ENCODE measurements around the gene LMX1B. TPM values are rescaled to one million over a fixed set of nuclear protein-coding genes. Genes with fewer than 3 reads are reported as not detected.

LMX1B gene
- total and polyA plus RNA-seq, 2 donors (not counting 1 experiment from before 2014, with no cell fraction given): not detected

DNA sequence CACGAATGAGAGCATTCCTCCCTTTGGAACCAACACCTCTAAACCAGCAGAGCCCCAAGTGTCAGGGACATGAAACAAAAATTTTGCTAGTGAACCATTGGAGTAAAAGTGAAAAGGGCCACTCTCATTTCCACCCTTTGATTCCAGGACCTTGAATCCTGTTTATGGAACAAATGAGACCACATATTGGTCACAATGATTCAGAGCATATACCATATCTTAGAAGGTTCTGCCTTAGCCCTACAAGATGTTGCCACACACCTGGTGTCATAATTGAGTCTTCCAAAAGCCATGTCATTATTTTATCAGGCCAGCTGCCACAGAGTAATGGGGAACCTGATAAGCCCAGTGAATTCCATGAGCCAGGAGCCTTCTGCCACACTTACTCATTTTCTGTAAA, 124.8 kb downstream of the LMX1B start:
- Histone ChIP-seq H3K4me2 (ENCODE audit: extremely low read depth, insufficient read depth, low read length) (no peak overlapping the region), H2AFZ (ENCODE audit: low read length) (no peak overlapping the region), H3K9ac (ENCODE audit: insufficient read depth, low read length) (no peak overlapping the region), H3K36me3 (ENCODE audit: control insufficient read depth, insufficient read depth, low read length) (no peaks in the 10 kb centered on the region), H3K27ac (ENCODE audit: insufficient read depth, low read length) (no peak overlapping the region), H3K4me1 (ENCODE audit: control insufficient read depth, extremely low read depth, insufficient read depth, low read length) (no peaks in the 10 kb centered on the region), H4K20me1 (ENCODE audit: control insufficient read depth, extremely low read depth, insufficient read depth, low read length) (no peaks in the 10 kb centered on the region), H3K79me2 (ENCODE audit: control insufficient read depth, insufficient read depth, low read length) (no peaks in the 10 kb centered on the region), H3K27me3 (ENCODE audit: control insufficient read depth, insufficient read depth, low read length) (peaks cover 2% of the 10 kb centered on the region), H3K4me3 (replicated peaks in 1 of 4; ENCODE audit: control extremely low read depth in 1 of 4, insufficient read depth in 1 of 4, low read depth in 3 of 4, low read length in 4 of 4) (no peak overlapping the region), H3K9me3 (ENCODE audit: control insufficient read depth, insufficient read depth, low read depth, low read length) (no peaks in the 10 kb centered on the region)
- TF ChIP-seq EZH2 (IDR thresholded peaks at IDR 0.05; ENCODE audit: low read length, missing control alignments): no peak
- TF ChIP-seq, protein P1, sequence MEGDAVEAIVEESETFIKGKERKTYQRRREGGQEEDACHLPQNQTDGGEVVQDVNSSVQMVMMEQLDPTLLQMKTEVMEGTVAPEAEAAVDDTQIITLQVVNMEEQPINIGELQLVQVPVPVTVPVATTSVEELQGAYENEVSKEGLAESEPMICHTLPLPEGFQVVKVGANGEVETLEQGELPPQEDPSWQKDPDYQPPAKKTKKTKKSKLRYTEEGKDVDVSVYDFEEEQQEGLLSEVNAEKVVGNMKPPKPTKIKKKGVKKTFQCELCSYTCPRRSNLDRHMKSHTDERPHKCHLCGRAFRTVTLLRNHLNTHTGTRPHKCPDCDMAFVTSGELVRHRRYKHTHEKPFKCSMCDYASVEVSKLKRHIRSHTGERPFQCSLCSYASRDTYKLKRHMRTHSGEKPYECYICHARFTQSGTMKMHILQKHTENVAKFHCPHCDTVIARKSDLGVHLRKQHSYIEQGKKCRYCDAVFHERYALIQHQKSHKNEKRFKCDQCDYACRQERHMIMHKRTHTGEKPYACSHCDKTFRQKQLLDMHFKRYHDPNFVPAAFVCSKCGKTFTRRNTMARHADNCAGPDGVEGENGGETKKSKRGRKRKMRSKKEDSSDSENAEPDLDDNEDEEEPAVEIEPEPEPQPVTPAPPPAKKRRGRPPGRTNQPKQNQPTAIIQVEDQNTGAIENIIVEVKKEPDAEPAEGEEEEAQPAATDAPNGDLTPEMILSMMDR (conservative IDR thresholded peaks at IDR 0.05 in 1 of 2, IDR thresholded peaks at IDR 0.05 in 1 of 2; ENCODE audit: low read depth in 1 of 2, low read length in 2 of 2): no peak
- DNase-seq (ENCODE audit: low read depth in 2 of 2): no peak

DNA sequence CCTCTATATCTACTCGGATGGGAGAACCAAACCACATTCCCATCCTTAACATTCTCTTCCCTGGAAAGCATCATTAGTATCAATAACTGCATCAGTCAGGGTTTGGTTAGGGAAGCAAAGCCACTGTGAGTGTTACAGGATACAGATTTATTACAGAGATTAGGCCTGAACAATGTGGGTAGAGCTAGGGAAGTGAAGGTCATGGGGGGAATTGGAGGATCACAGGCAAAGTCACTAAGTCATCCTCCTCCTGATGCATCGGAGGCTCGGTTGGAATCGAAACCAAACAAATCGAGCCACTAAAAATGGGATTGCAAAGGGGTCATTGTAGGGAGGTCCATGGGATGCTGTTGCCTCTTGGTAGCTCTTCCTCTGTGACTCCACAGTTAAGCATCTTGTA, 129.3 kb downstream of the LMX1B start:
- Histone ChIP-seq H3K9ac (ENCODE audit: insufficient read depth, low read length) (no peak overlapping the region), H3K4me1 (ENCODE audit: control insufficient read depth, extremely low read depth, insufficient read depth, low read length) (no peaks in the 10 kb centered on the region), H2AFZ (ENCODE audit: low read length) (no peak overlapping the region), H3K4me2 (ENCODE audit: extremely low read depth, insufficient read depth, low read length) (no peak overlapping the region), H3K9me3 (ENCODE audit: control insufficient read depth, insufficient read depth, low read depth, low read length) (no peaks in the 10 kb centered on the region), H3K27me3 (ENCODE audit: control insufficient read depth, insufficient read depth, low read length) (peaks cover 5% of the 10 kb centered on the region), H3K4me3 (replicated peaks in 1 of 4; ENCODE audit: control extremely low read depth in 1 of 4, insufficient read depth in 1 of 4, low read depth in 3 of 4, low read length in 4 of 4) (no peak overlapping the region), H3K27ac (ENCODE audit: insufficient read depth, low read length) (no peak overlapping the region), H3K79me2 (ENCODE audit: control insufficient read depth, insufficient read depth, low read length) (no peaks in the 10 kb centered on the region), H3K36me3 (ENCODE audit: control insufficient read depth, insufficient read depth, low read length) (no peaks in the 10 kb centered on the region), H4K20me1 (ENCODE audit: control insufficient read depth, extremely low read depth, insufficient read depth, low read length) (no peaks in the 10 kb centered on the region)
- DNase-seq (ENCODE audit: low read depth in 2 of 2): no peak
- no peak for TF ChIP-seq EZH2 (IDR thresholded peaks at IDR 0.05; ENCODE audit: low read length, missing control alignments)
- TF ChIP-seq, protein P1 (conservative IDR thresholded peaks at IDR 0.05 in 1 of 2, IDR thresholded peaks at IDR 0.05 in 1 of 2; ENCODE audit: low read depth in 1 of 2, low read length in 2 of 2): no peak

DNA sequence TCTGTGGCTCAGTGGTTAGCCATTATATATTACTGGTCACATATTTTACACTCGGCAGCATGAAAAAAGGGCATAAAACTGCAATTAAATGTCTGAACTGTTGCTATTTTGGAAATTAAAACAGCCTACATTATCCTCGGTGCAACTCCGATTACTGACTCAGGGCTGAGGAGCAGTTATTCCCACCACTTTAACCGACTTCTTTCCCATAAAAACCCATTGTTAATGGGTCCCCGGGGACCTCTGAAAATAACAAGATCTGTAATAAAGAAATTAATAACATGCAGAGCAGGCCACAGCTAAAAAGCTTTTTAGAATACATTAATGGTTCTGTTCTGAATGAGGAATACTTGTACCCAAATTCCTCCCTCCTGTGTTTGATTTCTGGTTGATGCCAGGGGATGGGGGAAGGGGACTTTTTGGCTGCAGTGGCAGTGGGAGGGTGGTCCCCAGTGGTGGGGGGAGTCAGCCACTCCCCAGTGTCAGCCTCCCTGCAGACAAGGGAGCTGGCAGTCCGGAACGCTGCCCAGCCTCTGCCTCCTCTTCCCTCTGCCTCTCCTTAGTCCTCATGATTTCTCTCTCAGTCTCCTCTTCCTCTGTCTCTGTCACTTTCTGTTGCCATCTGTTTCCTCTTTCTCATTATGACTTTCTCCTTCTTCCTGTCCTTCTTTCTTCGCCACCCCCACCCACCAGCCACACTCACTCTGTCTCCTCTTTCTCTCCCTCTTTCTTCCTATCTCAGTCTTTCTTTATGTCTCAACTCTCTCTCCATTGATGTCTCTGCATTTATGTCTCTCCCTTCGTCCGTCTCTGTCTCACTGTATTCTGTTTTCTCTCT, 132.1 kb downstream of the LMX1B start:
- H3K4me1 ChIP-seq (ENCODE audit: control insufficient read depth, extremely low read depth, insufficient read depth, low read length): no peaks in the 10 kb centered on the region
- H3K27ac ChIP-seq (ENCODE audit: insufficient read depth, low read length): no peak overlapping the region
- H3K9me3 ChIP-seq (ENCODE audit: control insufficient read depth, insufficient read depth, low read depth, low read length): no peaks in the 10 kb centered on the region
- peaks cover 5% of the 10 kb centered on the region for H3K27me3 ChIP-seq (ENCODE audit: control insufficient read depth, insufficient read depth, low read length)
- no peak for DNase-seq (ENCODE audit: low read depth in 2 of 2)
- no peaks in the 10 kb centered on the region for H4K20me1 ChIP-seq (ENCODE audit: control insufficient read depth, extremely low read depth, insufficient read depth, low read length)
- no peak overlapping the region for H3K4me3 ChIP-seq (replicated peaks in 1 of 4; ENCODE audit: control extremely low read depth in 1 of 4, insufficient read depth in 1 of 4, low read depth in 3 of 4, low read length in 4 of 4)
- H3K36me3 ChIP-seq (ENCODE audit: control insufficient read depth, insufficient read depth, low read length): no peaks in the 10 kb centered on the region
- H2AFZ ChIP-seq (ENCODE audit: low read length): no peak overlapping the region
- TF ChIP-seq EZH2 (IDR thresholded peaks at IDR 0.05; ENCODE audit: low read length, missing control alignments): no peak
- TF ChIP-seq, protein P1 (conservative IDR thresholded peaks at IDR 0.05 in 1 of 2, IDR thresholded peaks at IDR 0.05 in 1 of 2; ENCODE audit: low read depth in 1 of 2, low read length in 2 of 2): no peak
- H3K9ac ChIP-seq (ENCODE audit: insufficient read depth, low read length): no peak overlapping the region
- no peaks in the 10 kb centered on the region for H3K79me2 ChIP-seq (ENCODE audit: control insufficient read depth, insufficient read depth, low read length)
- no peak overlapping the region for H3K4me2 ChIP-seq (ENCODE audit: extremely low read depth, insufficient read depth, low read length)

Other genes with a start within 250 kb of the LMX1B start
- gene ZBTB43, start 191.1 kb downstream of the LMX1B start, total RNA-seq: 11.0 and 12.6 TPM in 2 replicates
- 6.8 and 7.1 TPM in 2 replicates for gene ZBTB43, start 191.1 kb downstream of the LMX1B start, polyA plus RNA-seq
- 6.8 and 7.2 TPM in 2 replicates for gene ZBTB34, start 246.7 kb downstream of the LMX1B start, total RNA-seq
- gene ZBTB34, start 246.7 kb downstream of the LMX1B start, polyA plus RNA-seq: 4.4 and 7.0 TPM in 2 replicates